ENCODE measurements around the gene RAPGEF3.

Gene RAPGEF3

GRCh38 chr12:47689215-47689614, 69.5 kb downstream of the RAPGEF3 start:
- no peak for DNase-seq (ENCODE audit: low read depth, low spot score)

GRCh38 chr12:47687636-47688035, 71.0 kb downstream of the RAPGEF3 start:
- DNase-seq (ENCODE audit: low read depth, low spot score) = no peak

- DNase-seq (ENCODE audit: low read depth, low spot score) = no peak
These were observed 71.9 kb downstream of the RAPGEF3 start for GRCh38 chr12:47686645-47687240.
